ENCODE results near the gene FOXL2. TPM values are rescaled to one million over a fixed set of nuclear protein-coding genes. Genes with fewer than 3 reads are reported as not detected.

Gene FOXL2
- total and polyA plus RNA-seq, 7 experiments from 2014 or later = not detected

- Histone ChIP-seq H3K27ac (ENCODE audit: low read depth, low read length) (no peak overlapping the region), H3K4me3 (ENCODE audit: low read length) (no peak overlapping the region), H3K36me3 (ENCODE audit: control insufficient read depth in 2 of 3, insufficient read depth in 3 of 3, low read length in 3 of 3) (no peaks in the 10 kb centered on the region), H3K9me3 (ENCODE audit: control insufficient read depth in 2 of 3, low read length in 3 of 3) (peaks cover 0 to 8% (median 0%) of the 10 kb centered on the region in 3 experiments), H3K4me1 (ENCODE audit: control insufficient read depth in 2 of 2, insufficient read depth in 2 of 2, low read length in 2 of 2) (peaks cover 0 to 5% of the 10 kb centered on the region in 2 donors), H3K27me3 (ENCODE audit: control insufficient read depth in 2 of 2, insufficient read depth in 2 of 2, low read length in 2 of 2) (peaks cover 0 to 16% of the 10 kb centered on the region in 2 donors)
- ATAC-seq (no peak), DNase-seq (no peak)
- Mint-ChIP-seq H3K27me3 (peaks cover 52 to 83% (median 79%) of the 10 kb centered on the region in 5 donors), H3K4me1 (peaks cover 9 to 21% (median 19%) of the 10 kb centered on the region in 7 donors), H3K4me3 (no peak overlapping the region), H3K9me3 (peaks cover 5 to 36% (median 21%) of the 10 kb centered on the region in 11 donors), H3K27ac (no peak overlapping the region), H3K36me3 (peaks cover 0 to 10% (median 6%) of the 10 kb centered on the region in 5 donors)
- POLR2A ChIA-PET = no interaction called here
- CTCF ChIA-PET = no interaction called here
- intact Hi-C loops (cut with micrococcal nuclease) = no loop called here
Observed at GRCh38 chr3:138962854-138963560, 16.1 kb upstream of the FOXL2 start.

- Histone ChIP-seq H3K36me3 (ENCODE audit: control insufficient read depth in 2 of 3, insufficient read depth in 3 of 3, low read length in 3 of 3) (no peaks in the 10 kb centered on the region), H3K4me3 (ENCODE audit: low read length) (no peak overlapping the region), H3K4me1 (ENCODE audit: control insufficient read depth in 2 of 2, insufficient read depth in 2 of 2, low read length in 2 of 2) (peaks cover 0 to 5% of the 10 kb centered on the region in 2 donors), H3K9me3 (ENCODE audit: control insufficient read depth in 2 of 3, low read length in 3 of 3) (peaks cover 0 to 7% (median 0%) of the 10 kb centered on the region in 3 experiments), H3K27ac (ENCODE audit: low read depth, low read length) (no peak overlapping the region), H3K27me3 (ENCODE audit: control insufficient read depth in 2 of 2, insufficient read depth in 2 of 2, low read length in 2 of 2) (peaks cover 0 to 17% of the 10 kb centered on the region in 2 donors)
- Mint-ChIP-seq H3K4me3 (peak overlapping the region; percentile 12 to 74 (median 58)), H3K9me3 (peaks cover 0 to 22% (median 11%) of the 10 kb centered on the region in 11 donors), H3K27me3 (peaks cover 56 to 81% (median 78%) of the 10 kb centered on the region in 5 donors), H3K27ac (no peak overlapping the region), H3K36me3 (peaks cover 0 to 10% (median 6%) of the 10 kb centered on the region in 5 donors), H3K4me1 (peaks cover 9 to 21% (median 19%) of the 10 kb centered on the region in 7 donors)
- ChIA-PET POLR2A (no interaction called here), CTCF (interaction anchor here (0.8 kb wide), 1 partner anchor 24 kb away, joined by 3 read pairs; no protein-coding TSS in a partner anchor)
- intact Hi-C loops (cut with micrococcal nuclease) = no loop called here
- ATAC-seq (no peak), DNase-seq (no peak)
Observed at GRCh38 chr3:138960417-138960852, 13.5 kb upstream of the FOXL2 start.

GRCh38 chr3:138950701-138951100, 3.8 kb upstream of the FOXL2 start:
- H3K27ac Mint-ChIP-seq = peak overlapping the region in 1 of 9 donors; percentile 36
- POLR2A ChIA-PET = no interaction called here
- Histone ChIP-seq H3K4me3 (ENCODE audit: low read length) (no peak overlapping the region), H3K9me3 (ENCODE audit: control insufficient read depth in 2 of 3, low read length in 3 of 3) (no peaks in the 10 kb centered on the region), H3K27ac (ENCODE audit: low read depth, low read length) (no peak overlapping the region), H3K4me1 (ENCODE audit: control insufficient read depth in 2 of 2, insufficient read depth in 2 of 2, low read length in 2 of 2) (peaks cover 0 to 4% of the 10 kb centered on the region in 2 donors), H3K27me3 (ENCODE audit: control insufficient read depth in 2 of 2, insufficient read depth in 2 of 2, low read length in 2 of 2) (peaks cover 0 to 39% of the 10 kb centered on the region in 2 donors), H3K36me3 (ENCODE audit: control insufficient read depth in 2 of 3, insufficient read depth in 3 of 3, low read length in 3 of 3) (no peaks in the 10 kb centered on the region)
- intact Hi-C loops (cut with micrococcal nuclease) = no loop called here
- peak overlapping the region; percentile 36 to 85 (median 69) for H3K4me3 Mint-ChIP-seq
- ATAC-seq (no peak), DNase-seq (no peak)
- H3K4me1 Mint-ChIP-seq = peaks cover 8 to 33% (median 21%) of the 10 kb centered on the region in 7 donors
- H3K27me3 Mint-ChIP-seq = peaks cover 51 to 77% (median 55%) of the 10 kb centered on the region in 5 donors
- H3K9me3 Mint-ChIP-seq = no peaks in the 10 kb centered on the region
- no peaks in the 10 kb centered on the region for H3K36me3 Mint-ChIP-seq
- CTCF ChIA-PET = no interaction called here

- H3K4me1 Mint-ChIP-seq = peaks cover 12 to 36% (median 24%) of the 10 kb centered on the region in 7 donors
- Histone ChIP-seq H3K27me3 (ENCODE audit: control insufficient read depth in 2 of 2, insufficient read depth in 2 of 2, low read length in 2 of 2) (peaks cover 0 to 38% of the 10 kb centered on the region in 2 donors), H3K27ac (ENCODE audit: low read depth, low read length) (no peak overlapping the region), H3K36me3 (ENCODE audit: control insufficient read depth in 2 of 3, insufficient read depth in 3 of 3, low read length in 3 of 3) (no peaks in the 10 kb centered on the region), H3K9me3 (ENCODE audit: control insufficient read depth in 2 of 3, low read length in 3 of 3) (no peaks in the 10 kb centered on the region), H3K4me3 (ENCODE audit: low read length) (no peak overlapping the region), H3K4me1 (ENCODE audit: control insufficient read depth in 2 of 2, insufficient read depth in 2 of 2, low read length in 2 of 2) (peaks cover 0 to 4% of the 10 kb centered on the region in 2 donors)
- CTCF ChIA-PET = interaction anchor here (1.4 kb wide), 1 partner anchor 14 kb away, joined by 3 read pairs; no protein-coding TSS in a partner anchor
- peaks cover 0 to 1% (median 0%) of the 10 kb centered on the region in 5 donors for H3K36me3 Mint-ChIP-seq
- H3K27me3 Mint-ChIP-seq = peaks cover 54 to 80% (median 55%) of the 10 kb centered on the region in 5 donors
- POLR2A ChIA-PET = no interaction called here
- peak overlapping the region; percentile 36 to 85 (median 69) for H3K4me3 Mint-ChIP-seq
- intact Hi-C loops (cut with micrococcal nuclease) = no loop called here
- peaks cover 0 to 1% (median 0%) of the 10 kb centered on the region in 11 donors for H3K9me3 Mint-ChIP-seq
- peak overlapping the region in 1 of 9 donors; percentile 36 for H3K27ac Mint-ChIP-seq
- DNase-seq (no peak), ATAC-seq (peak; percentile 55)
Observed at GRCh38 chr3:138950006-138950644, 3.2 kb upstream of the FOXL2 start.

- CTCF ChIA-PET = interaction anchor here (1.4 kb wide), 1 partner anchor 13 kb away, joined by 3 read pairs; no protein-coding TSS in a partner anchor
- Mint-ChIP-seq H3K36me3 (peaks cover 0 to 2% (median 0%) of the 10 kb centered on the region in 5 donors), H3K4me3 (peak overlapping the region; percentile 6 to 85 (median 75)), H3K27me3 (peaks cover 54 to 81% (median 55%) of the 10 kb centered on the region in 5 donors), H3K4me1 (peaks cover 18 to 42% (median 29%) of the 10 kb centered on the region in 7 donors), H3K9me3 (peaks cover 0 to 1% (median 0%) of the 10 kb centered on the region in 11 donors), H3K27ac (no peak overlapping the region)
- intact Hi-C loops (cut with micrococcal nuclease) = loop anchor here (5.0 kb wide), 2 partner anchors 728 to 1182 kb away; partner anchors contain the start of gene NMNAT3 (in 1 of the 2)
- ATAC-seq = peak; percentile 7
- POLR2A ChIA-PET = no interaction called here
- no peaks in the 10 kb centered on the region for H3K9me3 ChIP-seq (ENCODE audit: control insufficient read depth in 2 of 3, low read length in 3 of 3)
- H3K4me1 ChIP-seq (ENCODE audit: control insufficient read depth in 2 of 2, insufficient read depth in 2 of 2, low read length in 2 of 2) = peaks cover under 1 to 7% of the 10 kb centered on the region in 2 donors
- no peaks in the 10 kb centered on the region for H3K36me3 ChIP-seq (ENCODE audit: control insufficient read depth in 2 of 3, insufficient read depth in 3 of 3, low read length in 3 of 3)
- no peak overlapping the region for H3K4me3 ChIP-seq (ENCODE audit: low read length)
- H3K27me3 ChIP-seq (ENCODE audit: control insufficient read depth in 2 of 2, insufficient read depth in 2 of 2, low read length in 2 of 2) = peaks cover 0 to 44% of the 10 kb centered on the region in 2 donors
- no peak overlapping the region for H3K27ac ChIP-seq (ENCODE audit: low read depth, low read length)
- DNase-seq = no peak
Observed at GRCh38 chr3:138949445-138950005, 2.6 kb upstream of the FOXL2 start.

GRCh38 chr3:138949002-138949418, 2.1 kb upstream of the FOXL2 start:
- no peak for DNase-seq
- Histone ChIP-seq H3K27ac (ENCODE audit: low read depth, low read length) (no peak overlapping the region), H3K27me3 (ENCODE audit: control insufficient read depth in 2 of 2, insufficient read depth in 2 of 2, low read length in 2 of 2) (peaks cover 0 to 49% of the 10 kb centered on the region in 2 donors), H3K4me1 (ENCODE audit: control insufficient read depth in 2 of 2, insufficient read depth in 2 of 2, low read length in 2 of 2) (peaks cover 6 to 12% of the 10 kb centered on the region in 2 donors), H3K4me3 (ENCODE audit: low read length) (no peak overlapping the region), H3K36me3 (ENCODE audit: control insufficient read depth in 2 of 3, insufficient read depth in 3 of 3, low read length in 3 of 3) (no peaks in the 10 kb centered on the region), H3K9me3 (ENCODE audit: control insufficient read depth in 2 of 3, low read length in 3 of 3) (no peaks in the 10 kb centered on the region)
- ChIA-PET POLR2A (interaction anchor here (0.6 kb wide), 1 partner anchor 10 kb away, joined by 3 read pairs; no protein-coding TSS in a partner anchor), CTCF (interaction anchor here (0.6 to 1.4 kb wide), 2 partner anchors 11 to 13 kb away, joined by 3 to 4 read pairs; no protein-coding TSS in a partner anchor)
- Mint-ChIP-seq H3K36me3 (peaks cover 0 to 2% (median 0%) of the 10 kb centered on the region in 5 donors), H3K4me1 (peaks cover 23 to 47% (median 34%) of the 10 kb centered on the region in 7 donors), H3K4me3 (peak overlapping the region in 8 of 10 donors; percentile 68 to 85 (median 76)), H3K27ac (no peak overlapping the region), H3K27me3 (peaks cover 58 to 85% (median 59%) of the 10 kb centered on the region in 5 donors), H3K9me3 (peaks cover 0 to 1% (median 0%) of the 10 kb centered on the region in 11 donors)
- intact Hi-C loops (cut with micrococcal nuclease) = loop anchor here (5.0 kb wide), 2 partner anchors 728 to 1182 kb away; partner anchors contain the start of gene NMNAT3 (in 1 of the 2)
- ATAC-seq = no peak
